Lower lobe of right lung (tissue), 2 donors: Measurements from ENCODE around the gene ACAP2. TPM values are rescaled to one million over a fixed set of nuclear protein-coding genes. Genes with fewer than 3 reads are reported as not detected.
"Not testable (repeated sequence)": the region's sequence is repeated elsewhere in the genome, so short reads cannot be mapped to it uniquely, and the experiment has no call there.

Experiments used
- ATAC-seq, 2 donors: fragments of 200-7000 bp; cut with Tn5 transposase; one replicate each; pipeline ENCODE4 v1.9.1; 2020 to 2022; ENCODE audit warnings: mild to moderate bottlenecking in 2 of 2, moderate library complexity in 2 of 2
- DNase-seq: peaks from one replicate; pipeline ENCODE4 v3.0.0-alpha.2; 2020
- H3K27ac ChIP-seq: fragments of 200-600 bp; one replicate; pipeline ENCODE4 v1.8.0; 2022
- H3K27me3 ChIP-seq: fragments of 200-600 bp; one replicate; pipeline ENCODE4 v1.8.0; 2022; ENCODE audit warnings: low read depth
- H3K36me3 ChIP-seq: fragments of 200-600 bp; one replicate; pipeline ENCODE4 v1.8.0; 2022; ENCODE audit warnings: mild to moderate bottlenecking
- H3K4me1 ChIP-seq: fragments of 200-600 bp; one replicate; pipeline ENCODE4 v1.8.0; 2022
- H3K4me3 ChIP-seq: fragments of 200-600 bp; one replicate; pipeline ENCODE4 v1.8.0; 2022; ENCODE audit warnings: mild to moderate bottlenecking
- H3K9me3 ChIP-seq: fragments of 200-600 bp; one replicate; pipeline ENCODE4 v1.8.0; 2022
- intact Hi-C: fragments of 100-400 bp; cut with DNase I; formaldehyde crosslinking; loops from one replicate; pipeline ENCODE4 v1.11.0; 2022
- long read RNA-seq: library from polyadenylated mRNA; unstranded; transcript quantifications from one replicate; pipeline ENCODE4 v2.0.0, GENCODE V29; 2021
- total RNA-seq: library from RNA; stranded (reverse); fragmentation: NEBNext Ultra II Directional; extraction: Animal tissue kit (Norgen Biotek cat#: 25700); gene quantifications from one replicate; pipeline ENCODE4 v1.2.1, GENCODE V29; 2021
- TF ChIP-seq, protein P1 (sequence below): fragments of 200-600 bp; IDR thresholded peaks from one replicate; pipeline ENCODE4 v1.8.0; 2022; ENCODE audit warnings: antibody characterized with exemption, mild to moderate bottlenecking
- donor health status: DM: no; HTN: yes; CAD: no; lungs with severe emphysema.

Gene ACAP2
- 68.9 TPM for total RNA-seq
- long read RNA-seq, full-length matches to known transcripts: 11 of 55 reads
- long read RNA-seq, partial matches to known transcripts: 28 of 55 reads
- long read RNA-seq, other reads (novel, unspliced or antisense): 16 of 55 reads

DNA sequence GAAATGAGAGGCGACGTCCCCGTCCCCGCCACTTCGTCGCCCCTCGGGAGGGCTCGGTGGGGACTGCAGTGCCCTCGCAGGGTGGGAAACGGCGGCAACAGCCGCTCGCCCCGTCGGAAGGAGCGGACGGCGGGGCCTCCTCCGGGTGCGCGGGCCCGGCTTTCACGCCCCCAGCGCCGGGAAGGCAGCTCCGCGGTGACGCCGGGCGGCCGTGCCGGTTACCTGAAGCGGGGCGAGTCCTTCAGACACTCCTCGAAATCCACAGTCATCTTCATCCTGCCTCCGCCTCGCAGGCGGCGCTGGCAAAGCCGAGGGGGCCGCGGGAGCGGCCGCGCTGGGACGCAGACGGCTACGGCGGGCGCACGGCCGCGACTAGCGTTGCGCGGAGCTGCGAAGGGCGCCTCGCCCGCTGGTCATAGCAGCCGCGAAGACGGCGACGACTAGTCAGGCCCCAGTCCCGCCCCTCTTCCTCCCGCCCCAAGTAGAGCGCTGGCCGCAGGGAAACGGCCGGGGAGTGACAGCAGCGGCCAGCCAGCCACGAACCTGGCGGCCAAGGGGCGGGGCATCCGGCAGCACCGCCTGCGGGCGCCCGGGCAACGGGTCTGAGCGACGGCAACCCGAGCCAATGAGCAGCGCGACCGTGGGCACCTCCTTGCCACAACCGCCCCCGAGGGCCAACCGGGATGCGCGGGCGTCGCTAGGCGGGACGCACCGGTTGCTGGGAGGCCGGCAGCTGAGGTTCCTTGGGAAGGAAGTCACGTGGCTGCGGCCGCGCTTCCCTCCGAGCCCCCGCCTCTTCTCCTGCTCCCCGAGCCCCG lies at the start of gene ACAP2:
ACAP2 (minus strand) TSS at position 448 of the 818 bp plus-strand sequence; CDS start at position 275, 173 bp downstream.
- H3K4me1 ChIP-seq: peaks cover 38% of the 10 kb centered on the region
- H3K9me3 ChIP-seq: no peaks in the 10 kb centered on the region
- DNase-seq (peak; percentile 100), ATAC-seq (peak; percentile 98 to 99)
- TF ChIP-seq, protein P1, sequence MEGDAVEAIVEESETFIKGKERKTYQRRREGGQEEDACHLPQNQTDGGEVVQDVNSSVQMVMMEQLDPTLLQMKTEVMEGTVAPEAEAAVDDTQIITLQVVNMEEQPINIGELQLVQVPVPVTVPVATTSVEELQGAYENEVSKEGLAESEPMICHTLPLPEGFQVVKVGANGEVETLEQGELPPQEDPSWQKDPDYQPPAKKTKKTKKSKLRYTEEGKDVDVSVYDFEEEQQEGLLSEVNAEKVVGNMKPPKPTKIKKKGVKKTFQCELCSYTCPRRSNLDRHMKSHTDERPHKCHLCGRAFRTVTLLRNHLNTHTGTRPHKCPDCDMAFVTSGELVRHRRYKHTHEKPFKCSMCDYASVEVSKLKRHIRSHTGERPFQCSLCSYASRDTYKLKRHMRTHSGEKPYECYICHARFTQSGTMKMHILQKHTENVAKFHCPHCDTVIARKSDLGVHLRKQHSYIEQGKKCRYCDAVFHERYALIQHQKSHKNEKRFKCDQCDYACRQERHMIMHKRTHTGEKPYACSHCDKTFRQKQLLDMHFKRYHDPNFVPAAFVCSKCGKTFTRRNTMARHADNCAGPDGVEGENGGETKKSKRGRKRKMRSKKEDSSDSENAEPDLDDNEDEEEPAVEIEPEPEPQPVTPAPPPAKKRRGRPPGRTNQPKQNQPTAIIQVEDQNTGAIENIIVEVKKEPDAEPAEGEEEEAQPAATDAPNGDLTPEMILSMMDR: no peak
- H3K4me3 ChIP-seq: peak within 1 kb of the TSS; percentile 92
- intact Hi-C loops: no loop called here
- no peaks in the 10 kb centered on the region for H3K27me3 ChIP-seq
- no peaks in the 10 kb centered on the region for H3K36me3 ChIP-seq
- H3K27ac ChIP-seq: peak within 1 kb of the TSS; percentile 98

- Histone ChIP-seq H3K27ac (no peak overlapping the region), H3K27me3 (no peaks in the 10 kb centered on the region), H3K9me3 (no peaks in the 10 kb centered on the region), H3K4me1 (no peaks in the 10 kb centered on the region), H3K36me3 (no peaks in the 10 kb centered on the region), H3K4me3 (no peak overlapping the region)
- TF ChIP-seq, protein P1: no peak
- intact Hi-C loops: no loop called here
- no peak for DNase-seq
- ATAC-seq: no peak
Measured at GRCh38 chr3:195475614-195476013, 32.8 kb upstream of the ACAP2 start.

DNA sequence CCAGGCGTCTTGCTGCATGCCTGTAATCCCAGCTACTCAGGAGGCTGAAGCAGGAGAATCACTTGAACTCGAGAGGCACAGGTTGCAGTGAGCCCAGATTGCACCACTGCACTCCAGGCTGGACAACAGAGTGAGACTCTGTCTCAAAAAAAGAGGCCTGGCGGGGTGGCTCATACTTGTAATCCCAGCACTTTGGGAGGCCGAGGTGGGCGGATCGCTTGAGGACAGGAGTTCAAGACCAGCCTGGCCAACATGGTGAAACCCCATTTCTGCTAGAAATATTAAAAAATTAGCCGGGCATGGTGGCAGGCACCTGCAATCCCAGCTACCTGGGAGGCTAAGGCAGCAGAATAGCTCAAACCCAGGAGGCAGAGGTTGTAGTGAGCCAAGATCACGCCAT lies 32.3 kb upstream of the ACAP2 start:
- H3K27ac ChIP-seq, H3K27me3 ChIP-seq, ATAC-seq, intact Hi-C loops, H3K4me3 ChIP-seq, H3K36me3 ChIP-seq, H3K4me1 ChIP-seq, H3K9me3 ChIP-seq, DNase-seq: not testable (repeated sequence)

DNA sequence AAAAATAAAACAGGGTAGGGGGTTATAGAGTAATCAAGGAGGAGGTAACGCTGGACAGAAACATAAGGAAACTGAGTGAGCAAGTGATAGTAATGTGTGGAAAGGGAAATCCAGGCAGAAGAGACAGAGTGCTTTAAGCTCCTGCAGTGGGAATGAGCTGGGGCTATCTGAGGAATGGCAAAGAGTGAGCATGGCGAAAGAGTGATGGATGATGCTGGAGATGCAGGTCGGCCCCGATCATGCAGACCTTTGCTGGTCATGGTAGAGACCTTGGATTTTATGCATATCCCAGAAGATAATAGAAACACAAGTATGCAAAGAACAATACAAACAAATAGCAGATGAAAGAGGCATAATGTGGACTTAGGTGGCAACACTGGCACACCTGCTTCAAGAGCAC lies 26.0 kb upstream of the ACAP2 start:
- Histone ChIP-seq H3K9me3 (no peaks in the 10 kb centered on the region), H3K36me3 (no peaks in the 10 kb centered on the region), H3K4me1 (no peaks in the 10 kb centered on the region), H3K27me3 (no peaks in the 10 kb centered on the region), H3K27ac (no peak overlapping the region), H3K4me3 (no peak overlapping the region)
- intact Hi-C loops: no loop called here
- DNase-seq: no peak
- TF ChIP-seq, protein P1: no peak
- no peak for ATAC-seq

DNA sequence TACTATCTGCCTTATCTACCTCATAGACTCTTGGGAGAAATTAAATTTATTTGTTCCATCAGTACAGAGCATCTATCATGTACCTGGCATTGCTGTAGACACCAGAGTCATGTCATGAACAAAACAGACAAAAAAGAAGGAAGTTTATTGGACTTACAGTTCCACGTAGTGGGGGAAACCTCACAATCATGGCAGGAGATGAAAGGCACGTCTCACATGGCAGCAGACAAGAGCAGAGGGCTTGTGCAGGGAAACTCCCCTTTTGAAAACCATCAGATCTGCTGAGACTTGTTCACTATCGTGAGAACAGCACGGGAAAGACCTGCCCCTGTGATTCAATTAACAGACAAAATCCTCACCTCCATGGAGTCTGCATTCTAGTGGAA lies 25.6 kb upstream of the ACAP2 start:
- TF ChIP-seq, protein P1: no peak
- Histone ChIP-seq H3K36me3 (no peaks in the 10 kb centered on the region), H3K9me3 (no peaks in the 10 kb centered on the region), H3K27me3 (no peaks in the 10 kb centered on the region), H3K27ac (no peak overlapping the region), H3K4me3 (no peak overlapping the region), H3K4me1 (no peaks in the 10 kb centered on the region)
- intact Hi-C loops: no loop called here
- no peak for ATAC-seq
- DNase-seq: no peak
